Choroid plexus epithelial cell (primary cell): ENCODE measurements around the gene TEX2.

Experiments used
- DNase-seq: peaks from one replicate; pipeline ENCODE4 v3.0.0-alpha.2; 2010; ENCODE audit warnings: low read depth
- H3K4me3 ChIP-seq: 2 replicates; pipeline ENCODE4 v1.5.1; 2011; ENCODE audit warnings: low read depth, mild to moderate bottlenecking, control low read depth, low read length, moderate library complexity
- TF ChIP-seq, protein P1 (sequence below): conservative IDR thresholded peaks from 2 replicates; pipeline ENCODE4 v1.5.1; 2011; ENCODE audit warnings: low read depth, mild to moderate bottlenecking, control low read depth, inconsistent platforms, low read length, moderate library complexity

The TEX2 gene

DNA sequence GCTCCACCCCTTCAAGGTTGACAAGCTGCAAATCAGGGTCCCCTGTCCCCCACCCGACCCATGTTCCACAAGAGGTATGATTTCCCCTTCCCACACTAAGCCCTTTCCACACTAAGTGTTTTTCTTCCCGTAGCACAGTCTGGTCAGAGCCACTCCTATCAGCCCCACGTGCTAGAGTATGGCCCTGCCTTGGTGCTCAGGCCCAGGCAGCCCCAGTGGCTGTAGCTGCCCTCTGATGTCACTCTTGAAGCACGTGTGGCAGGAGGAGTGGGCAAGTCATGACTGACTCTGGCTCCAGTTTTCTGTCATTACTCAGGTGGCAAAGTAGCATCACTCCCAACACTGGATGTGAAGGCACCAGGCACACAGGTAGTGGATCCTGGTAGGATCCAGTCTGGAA lies 97.7 kb downstream of the TEX2 start:
- DNase-seq, result no peak
- TF ChIP-seq, protein P1, sequence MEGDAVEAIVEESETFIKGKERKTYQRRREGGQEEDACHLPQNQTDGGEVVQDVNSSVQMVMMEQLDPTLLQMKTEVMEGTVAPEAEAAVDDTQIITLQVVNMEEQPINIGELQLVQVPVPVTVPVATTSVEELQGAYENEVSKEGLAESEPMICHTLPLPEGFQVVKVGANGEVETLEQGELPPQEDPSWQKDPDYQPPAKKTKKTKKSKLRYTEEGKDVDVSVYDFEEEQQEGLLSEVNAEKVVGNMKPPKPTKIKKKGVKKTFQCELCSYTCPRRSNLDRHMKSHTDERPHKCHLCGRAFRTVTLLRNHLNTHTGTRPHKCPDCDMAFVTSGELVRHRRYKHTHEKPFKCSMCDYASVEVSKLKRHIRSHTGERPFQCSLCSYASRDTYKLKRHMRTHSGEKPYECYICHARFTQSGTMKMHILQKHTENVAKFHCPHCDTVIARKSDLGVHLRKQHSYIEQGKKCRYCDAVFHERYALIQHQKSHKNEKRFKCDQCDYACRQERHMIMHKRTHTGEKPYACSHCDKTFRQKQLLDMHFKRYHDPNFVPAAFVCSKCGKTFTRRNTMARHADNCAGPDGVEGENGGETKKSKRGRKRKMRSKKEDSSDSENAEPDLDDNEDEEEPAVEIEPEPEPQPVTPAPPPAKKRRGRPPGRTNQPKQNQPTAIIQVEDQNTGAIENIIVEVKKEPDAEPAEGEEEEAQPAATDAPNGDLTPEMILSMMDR, result no peak
- no peak overlapping the region for H3K4me3 ChIP-seq

DNA sequence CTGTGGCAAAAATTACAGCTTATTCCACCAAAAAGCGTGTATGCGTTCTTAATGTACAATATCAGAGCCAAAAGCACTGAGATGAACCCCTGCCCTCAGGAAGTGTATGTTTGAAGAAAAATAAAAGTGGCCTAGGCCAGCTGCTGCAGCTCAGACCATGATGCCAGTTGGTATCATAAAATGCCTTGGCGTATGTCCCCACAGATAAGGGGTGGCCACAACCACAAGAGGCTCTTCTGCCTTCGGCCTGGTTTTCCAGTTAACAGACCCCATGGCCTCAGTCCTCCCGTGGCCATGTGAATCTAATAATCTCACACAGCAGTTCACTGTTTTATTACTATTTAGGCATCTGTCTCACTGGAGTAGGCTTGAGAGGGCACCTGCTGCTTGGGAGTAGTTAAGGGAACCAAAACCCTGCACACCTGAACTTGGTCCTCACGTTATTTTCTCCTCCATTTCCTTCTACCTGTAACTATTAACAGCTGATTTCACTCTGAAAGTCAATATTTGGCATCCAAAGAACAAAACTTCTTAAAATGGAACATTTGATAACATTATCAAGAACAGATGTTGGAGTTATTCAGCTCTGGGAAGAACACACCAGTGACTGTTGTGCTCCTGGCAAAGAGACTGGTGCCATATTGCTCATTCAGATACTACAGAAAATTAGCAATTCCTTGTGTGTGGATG lies 98.3 kb downstream of the TEX2 start:
- H3K4me3 ChIP-seq, result no peak overlapping the region
- no peak for DNase-seq
- TF ChIP-seq, protein P1, result no peak

DNA sequence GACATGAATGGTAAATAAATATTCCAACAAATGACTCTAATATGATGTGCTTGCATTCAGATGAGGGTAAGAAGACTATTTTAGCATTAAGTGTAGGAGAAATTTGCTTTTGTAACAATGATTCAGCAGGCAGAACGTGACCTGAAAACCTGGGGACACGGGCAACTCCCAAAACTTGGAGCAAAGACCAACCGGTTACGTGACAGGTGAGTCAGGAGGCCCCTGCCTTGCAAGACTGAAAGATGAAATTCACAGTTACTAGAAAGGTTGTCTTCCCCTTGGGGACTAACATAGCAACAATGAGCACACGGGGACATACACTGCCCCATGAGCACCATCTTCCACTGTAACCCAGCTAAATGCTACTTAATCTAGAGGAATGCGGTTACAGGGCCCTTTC lies 99.6 kb downstream of the TEX2 start:
- TF ChIP-seq, protein P1, result no peak
- no peak for DNase-seq
- no peak overlapping the region for H3K4me3 ChIP-seq

DNA sequence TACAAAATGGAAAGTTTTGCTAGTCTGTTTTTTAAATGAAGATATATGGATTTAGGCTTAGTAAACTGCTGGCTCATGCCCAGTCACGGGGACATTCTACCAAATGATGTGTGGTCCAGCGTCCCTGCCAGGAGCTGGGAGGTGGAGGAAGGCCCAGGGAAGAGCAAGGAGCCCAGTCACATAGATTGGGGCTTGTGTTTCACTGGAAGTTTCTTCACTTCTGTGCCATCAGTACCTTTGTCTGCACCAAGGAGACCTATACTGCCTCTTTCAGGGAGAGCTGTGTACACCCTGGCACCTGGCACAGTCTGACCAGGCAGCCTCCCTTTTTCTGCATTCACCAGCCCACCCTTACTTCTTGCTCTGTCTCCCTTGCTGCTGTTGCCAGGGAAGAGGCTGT lies 100.5 kb downstream of the TEX2 start:
- DNase-seq, result no peak
- no peak overlapping the region for H3K4me3 ChIP-seq
- TF ChIP-seq, protein P1, result no peak

DNA sequence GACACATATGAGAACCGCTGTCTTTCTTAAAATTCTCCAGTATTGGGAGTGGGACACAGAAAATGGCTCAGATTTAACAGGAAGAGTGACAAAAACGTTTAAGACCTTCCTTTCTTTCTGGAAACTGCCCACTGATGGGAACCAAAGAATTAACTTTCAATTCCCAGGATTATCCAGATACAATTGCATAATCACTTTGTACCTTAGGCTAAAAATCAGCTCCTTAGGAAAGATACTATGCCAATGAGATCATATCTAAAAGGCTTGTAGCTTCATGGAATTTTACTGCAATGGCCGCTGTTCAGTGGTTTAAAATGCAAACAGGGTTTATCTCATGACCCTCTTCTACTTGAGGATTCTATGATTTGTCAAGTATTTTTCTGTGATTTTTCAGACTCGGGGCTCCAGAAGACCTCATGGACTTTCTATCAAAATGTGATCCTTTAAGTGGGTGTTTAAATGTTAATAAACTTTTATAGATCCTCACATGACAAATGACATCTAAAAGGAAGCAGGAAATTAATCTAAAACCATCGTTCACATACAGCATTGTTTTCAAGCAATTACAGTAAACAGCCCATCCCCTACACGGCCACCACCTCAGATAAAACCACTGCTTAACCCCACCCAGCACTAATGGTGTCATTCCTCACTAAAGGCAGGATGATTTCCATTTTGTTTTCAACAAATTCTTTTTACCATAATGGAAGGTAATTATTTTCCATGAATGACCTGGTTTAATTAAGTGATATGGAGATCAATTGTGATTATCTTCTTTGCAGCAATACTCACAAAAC lies 101.5 kb downstream of the TEX2 start:
- H3K4me3 ChIP-seq, result no peak overlapping the region
- DNase-seq, result no peak
- TF ChIP-seq, protein P1, result no peak

DNA sequence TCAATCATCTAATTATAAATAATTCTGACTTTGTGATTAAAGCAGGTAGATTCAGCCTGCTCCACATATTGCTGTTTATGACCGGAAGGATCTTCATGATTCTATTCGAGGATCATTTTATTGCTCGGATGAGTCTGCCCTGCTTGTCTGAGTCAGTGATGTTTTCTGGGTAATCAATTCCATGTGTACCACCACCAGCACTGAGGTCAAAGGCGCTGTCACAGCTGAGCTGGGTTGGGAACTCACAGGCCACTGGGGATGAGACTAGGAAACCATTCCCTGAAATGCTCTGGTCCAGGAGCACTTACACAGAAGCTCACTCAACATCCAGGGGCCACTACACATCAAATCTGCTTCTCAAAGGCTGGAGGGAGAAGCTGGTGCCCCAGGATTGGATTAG lies 102.7 kb downstream of the TEX2 start:
- H3K4me3 ChIP-seq, result no peak overlapping the region
- no peak for DNase-seq
- TF ChIP-seq, protein P1, result no peak
